Pancreas (tissue), 10 donors: ENCODE results near the gene CETP. TPM values are rescaled to one million over a fixed set of nuclear protein-coding genes. Genes with fewer than 3 reads are reported as not detected.
A peak's percentile ranks its signal among the peaks of the same experiment; 100 is the strongest.

ENCODE experiments used
- ATAC-seq, 4 donors: fragments of 200-7000 bp; cut with Tn5 transposase; one replicate each; pipeline versions ENCODE4 v1.8.0 to v1.9.1; 2020; ENCODE audit warnings: mild to moderate bottlenecking in 4 of 4, moderate library complexity in 4 of 4
- DNase-seq, 6 donors: peaks; one replicate each; pipeline ENCODE4 v3.0.0-alpha.2; 2020
- FAIRE-seq: peaks from 2 replicates; lab custom pipeline; 2012; peaks lifted over from hg19 to GRCh38; lab: Jason Lieb, UNC
- H3K27ac ChIP-seq, 4 donors: fragments of 200-600 bp; sonication (generic); 1 replicate in 3 of 4; 2 replicates in 1 of 4; pipeline versions ENCODE4 v1.5.0 to v1.8.0; 2020
- H3K27me3 ChIP-seq, 4 donors: fragments of 200-600 bp; one replicate each; pipeline ENCODE4 v1.8.0; 2021
- H3K36me3 ChIP-seq, 3 donors: fragments of 200-600 bp; sonication (generic) in 1 of 3; one replicate each; pipeline versions ENCODE4 v1.5.0 to v1.8.0; 2020 to 2021
- H3K4me1 ChIP-seq, 3 donors: fragments of 200-600 bp; one replicate each; pipeline ENCODE4 v1.8.0; 2021
- H3K4me3 ChIP-seq, 4 donors: fragments of 200-600 bp; sonication (generic) in 2 of 4; one replicate each; pipeline versions ENCODE4 v1.5.0 to v1.8.0; 2020 to 2021
- H3K9me3 ChIP-seq, 4 donors: fragments of 200-600 bp; one replicate each; pipeline ENCODE4 v1.8.0; 2021
- WGBS, 2 donors: extraction: QIAGEN DNeasy Blood & Tissue Kit; methylation state at CpG; one replicate each; pipeline ENCODE4 v1.1.7; 2013; 5-methylcytosine and 5-hydroxymethylcytosine counted together
- intact Hi-C, 3 donors: fragments of 100-400 bp; cut with DNase I; formaldehyde crosslinking; loops; one replicate each; pipeline versions ENCODE4 v1.11.1 to v1.14.2; 2022
- polyA plus RNA-seq, 2 donors: library from polyadenylated mRNA; stranded (reverse); fragments of 200-250 nt; gene quantifications; one replicate each; pipeline ENCODE4 v1.2.3, GENCODE V29; 2013
- total RNA-seq, 6 donors: library from RNA; stranded (reverse); fragmentation: NEBNext Ultra II Directional in 4 of 6; extraction: Animal tissue kit (Norgen Biotek cat#: 25700) in 4 of 6; gene quantifications; one replicate each; pipeline versions ENCODE4 v1.2.1 to v1.2.4, GENCODE V29; 2021 to 2023
- TF ChIP-seq, protein P1 (sequence below), 4 donors: fragments of 200-600 bp; sonication (generic) in 3 of 4; IDR thresholded peaks; one replicate each; pipeline versions ENCODE4 v1.5.0 to v1.8.0; 2021; ENCODE audit warnings: antibody characterized with exemption in 4 of 4
- donor health status: healthy with polysubstance abuse.
- donor health status: DM: no; HTN: no; CAD: no; lungs with moderate emphysema.
- donor health status: DM: no; HTN: no; CAD: no.
- donor health status: control.
- donor health status: control.
- donor health status: Bipolar disorder and iron deficiency.
- donor health status: DM: yes; HTN: yes; CAD: no.
- donor health status: DM: no; HTN: no; CAD: no.
- donor health status: DM: no; HTN: no; CAD: no.
- donor health status: DM: yes; HTN: yes; CAD: no.

Gene CETP
- total and polyA plus RNA-seq, 8 donors, result 0.12 to 1.0 (median 0.26) TPM; not detected in 1

DNA sequence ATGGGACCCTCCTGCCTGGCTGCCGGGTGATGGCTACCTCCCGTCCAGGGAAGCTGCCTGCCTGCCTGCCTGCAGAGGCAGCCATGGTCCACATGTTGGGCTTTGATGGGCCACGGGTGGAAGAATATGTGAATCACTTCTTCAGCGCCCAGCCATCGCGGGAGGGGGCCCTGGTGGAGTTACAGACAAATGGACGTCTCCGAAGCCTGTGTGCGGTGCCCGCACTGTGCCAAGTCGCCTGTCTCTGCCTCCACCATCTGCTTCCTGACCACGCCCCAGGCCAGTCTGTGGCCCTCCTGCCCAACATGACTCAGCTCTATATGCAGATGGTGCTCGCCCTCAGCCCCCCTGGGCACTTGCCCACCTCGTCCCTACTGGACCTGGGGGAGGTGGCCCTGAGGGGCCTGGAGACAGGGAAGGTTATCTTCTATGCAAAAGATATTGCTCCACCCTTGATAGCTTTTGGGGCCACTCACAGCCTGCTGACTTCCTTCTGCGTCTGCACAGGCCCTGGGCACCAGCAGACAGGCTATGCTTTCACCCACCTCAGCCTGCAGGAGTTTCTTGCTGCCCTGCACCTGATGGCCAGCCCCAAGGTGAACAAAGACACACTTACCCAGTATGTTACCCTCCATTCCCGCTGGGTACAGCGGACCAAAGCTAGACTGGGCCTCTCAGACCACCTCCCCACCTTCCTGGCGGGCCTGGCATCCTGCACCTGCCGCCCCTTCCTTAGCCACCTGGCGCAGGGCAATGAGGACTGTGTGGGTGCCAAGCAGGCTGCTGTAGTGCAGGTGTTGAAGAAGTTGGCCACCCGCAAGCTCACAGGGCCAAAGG lies 64.4 kb downstream of the CETP start:
- ATAC-seq, result peak in 1 of 4 donors; percentile 13
- intact Hi-C loops, result no loop called here
- DNase-seq, result no peak
- no peaks in the 10 kb centered on the region for H3K27me3 ChIP-seq
- H3K36me3 ChIP-seq, result no peaks in the 10 kb centered on the region
- no peaks in the 10 kb centered on the region for H3K9me3 ChIP-seq
- H3K4me3 ChIP-seq, result no peak overlapping the region
- FAIRE-seq, result no peak
- 87 to 90% methylated on average over 20 to 21 of the region's 21 CpGs for WGBS, 2 donors
- TF ChIP-seq, protein P1, sequence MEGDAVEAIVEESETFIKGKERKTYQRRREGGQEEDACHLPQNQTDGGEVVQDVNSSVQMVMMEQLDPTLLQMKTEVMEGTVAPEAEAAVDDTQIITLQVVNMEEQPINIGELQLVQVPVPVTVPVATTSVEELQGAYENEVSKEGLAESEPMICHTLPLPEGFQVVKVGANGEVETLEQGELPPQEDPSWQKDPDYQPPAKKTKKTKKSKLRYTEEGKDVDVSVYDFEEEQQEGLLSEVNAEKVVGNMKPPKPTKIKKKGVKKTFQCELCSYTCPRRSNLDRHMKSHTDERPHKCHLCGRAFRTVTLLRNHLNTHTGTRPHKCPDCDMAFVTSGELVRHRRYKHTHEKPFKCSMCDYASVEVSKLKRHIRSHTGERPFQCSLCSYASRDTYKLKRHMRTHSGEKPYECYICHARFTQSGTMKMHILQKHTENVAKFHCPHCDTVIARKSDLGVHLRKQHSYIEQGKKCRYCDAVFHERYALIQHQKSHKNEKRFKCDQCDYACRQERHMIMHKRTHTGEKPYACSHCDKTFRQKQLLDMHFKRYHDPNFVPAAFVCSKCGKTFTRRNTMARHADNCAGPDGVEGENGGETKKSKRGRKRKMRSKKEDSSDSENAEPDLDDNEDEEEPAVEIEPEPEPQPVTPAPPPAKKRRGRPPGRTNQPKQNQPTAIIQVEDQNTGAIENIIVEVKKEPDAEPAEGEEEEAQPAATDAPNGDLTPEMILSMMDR (IDR thresholded peaks at IDR 0.05), result no peak
- no peaks in the 10 kb centered on the region for H3K4me1 ChIP-seq
- H3K27ac ChIP-seq, result no peak overlapping the region

DNA sequence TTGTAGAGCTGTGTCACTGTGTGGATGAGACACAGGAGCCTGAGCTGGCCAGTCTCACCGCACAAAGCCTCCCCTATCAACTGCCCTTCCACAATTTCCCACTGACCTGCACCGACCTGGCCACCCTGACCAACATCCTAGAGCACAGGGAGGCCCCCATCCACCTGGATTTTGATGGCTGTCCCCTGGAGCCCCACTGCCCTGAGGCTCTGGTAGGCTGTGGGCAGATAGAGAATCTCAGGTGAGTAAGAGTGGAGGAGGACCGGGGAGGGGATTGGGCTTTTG lies 65.0 kb downstream of the CETP start:
- Histone ChIP-seq H3K27me3 (no peaks in the 10 kb centered on the region), H3K4me1 (no peaks in the 10 kb centered on the region), H3K4me3 (no peak overlapping the region), H3K36me3 (no peaks in the 10 kb centered on the region), H3K27ac (no peak overlapping the region), H3K9me3 (no peaks in the 10 kb centered on the region)
- ATAC-seq (no peak), DNase-seq (no peak), FAIRE-seq (no peak)
- TF ChIP-seq, protein P1 (IDR thresholded peaks at IDR 0.05), result no peak
- 81 to 83% methylated on average over 3 of the region's 3 CpGs for WGBS, 2 donors
- intact Hi-C loops, result no loop called here

DNA sequence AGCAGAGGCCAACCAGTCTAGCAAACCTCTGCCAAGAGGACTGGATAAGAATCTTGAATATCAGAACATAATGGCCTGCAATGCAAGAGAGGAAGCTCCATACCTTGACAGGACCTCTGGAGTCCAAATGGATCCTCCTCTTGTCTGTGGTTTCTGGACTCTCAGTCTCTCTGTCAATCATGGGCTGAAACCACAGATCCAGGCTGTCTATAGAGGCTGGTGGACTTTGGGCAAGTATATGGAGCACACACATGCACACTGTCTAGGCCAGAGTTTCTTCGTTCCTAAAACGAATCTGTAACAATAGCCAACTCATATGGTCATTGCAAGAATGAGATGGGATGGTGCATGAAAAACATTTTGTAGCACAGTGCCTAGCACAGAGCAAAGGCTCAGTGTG lies 65.3 kb downstream of the CETP start:
- intact Hi-C loops, result no loop called here
- Histone ChIP-seq H3K4me3 (no peak overlapping the region), H3K4me1 (no peaks in the 10 kb centered on the region), H3K27ac (no peak overlapping the region), H3K27me3 (no peaks in the 10 kb centered on the region), H3K9me3 (no peaks in the 10 kb centered on the region), H3K36me3 (no peaks in the 10 kb centered on the region)
- WGBS, 2 donors, result 90 to 91% methylated on average over 2 of the region's 2 CpGs
- DNase-seq (no peak), ATAC-seq (no peak), FAIRE-seq (no peak)
- TF ChIP-seq, protein P1 (IDR thresholded peaks at IDR 0.05), result no peak

DNA sequence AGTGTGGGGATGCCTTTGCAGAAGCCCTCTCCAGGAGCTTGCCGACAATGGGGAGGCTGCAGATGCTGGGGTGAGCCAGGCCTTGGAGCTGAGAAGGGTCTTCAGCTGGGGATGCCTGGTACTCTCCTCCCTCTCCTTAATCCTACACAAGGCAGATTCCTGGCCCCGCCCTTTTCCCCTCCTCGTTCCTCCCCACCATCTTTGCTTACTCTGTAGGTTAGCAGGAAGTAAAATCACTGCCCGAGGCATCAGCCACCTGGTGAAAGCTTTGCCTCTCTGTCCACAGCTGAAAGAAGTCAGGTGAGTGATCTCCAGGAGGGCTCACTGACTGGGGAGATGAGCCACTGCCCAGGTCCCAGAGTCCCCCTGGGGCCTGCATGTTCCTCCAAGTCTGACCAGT lies 66.3 kb downstream of the CETP start:
- H3K4me1 ChIP-seq, result no peaks in the 10 kb centered on the region
- H3K9me3 ChIP-seq, result no peaks in the 10 kb centered on the region
- DNase-seq (no peak), FAIRE-seq (no peak), ATAC-seq (no peak)
- TF ChIP-seq, protein P1 (IDR thresholded peaks at IDR 0.05), result no peak
- H3K27me3 ChIP-seq, result no peaks in the 10 kb centered on the region
- 68 to 76% methylated on average over 4 of the region's 4 CpGs for WGBS, 2 donors
- no peak overlapping the region for H3K27ac ChIP-seq
- intact Hi-C loops, result no loop called here
- no peaks in the 10 kb centered on the region for H3K36me3 ChIP-seq
- no peak overlapping the region for H3K4me3 ChIP-seq
